ENCODE data around the gene CUBN.

GRCh38 chr10:16910793-16911164 lies 218.8 kb downstream of the CUBN start:
- TF ChIP-seq MAX (CRISPR knock-in tag; IDR thresholded peaks at IDR 0.05) (no peak), ZNF232 (CRISPR knock-in tag; IDR thresholded peaks at IDR 0.05) (no peak), CTCF (IDR thresholded peaks at IDR 0.05) (no peak), ZNF263 (CRISPR knock-in tag; IDR thresholded peaks at IDR 0.05; ENCODE audit: low read depth) (no peak)

All from WTC11 (cell line).